Testis (tissue), 3 donors: ENCODE results near the gene MDM4. TPM values are rescaled to one million over a fixed set of nuclear protein-coding genes. Genes with fewer than 3 reads are reported as not detected.

Source experiments
- DNase-seq: peaks from one replicate; pipeline ENCODE4 v3.0.0-alpha.2; 2019
- H3K27ac ChIP-seq, 2 donors: fragments of 200-600 bp; sonication (generic); one replicate each; pipeline ENCODE4 v1.5.1; 2019
- H3K27me3 ChIP-seq: fragments of 200-600 bp; sonication (generic); one replicate; pipeline ENCODE4 v1.5.1; 2019
- H3K36me3 ChIP-seq: fragments of 200-600 bp; sonication (generic); one replicate; pipeline ENCODE4 v1.5.1; 2017; ENCODE audit warnings: low read depth; ENCODE audit errors: missing control alignments
- H3K4me1 ChIP-seq: fragments of 200-600 bp; sonication (generic); one replicate; pipeline ENCODE4 v1.5.1; 2019
- H3K4me3 ChIP-seq, 2 donors: fragments of 200-600 bp; sonication (generic); one replicate each; pipeline ENCODE4 v1.5.1; 2017 to 2019
- H3K9me3 ChIP-seq: fragments of 200-600 bp; sonication (generic); one replicate; pipeline ENCODE4 v1.5.1; 2017
- POLR2A ChIP-seq: fragments of 450-650 bp; IDR thresholded peaks from one replicate; pipeline ENCODE4 v1.6.1; 2017; ENCODE audit warnings: antibody characterized with exemption, mild to moderate bottlenecking, moderate library complexity
- WGBS, 2 donors: methylation state at CpG; one replicate each; pipeline ENCODE4 v1.1.5; 2018; 5-methylcytosine and 5-hydroxymethylcytosine counted together
- intact Hi-C: fragments of 100-400 bp; cut with DNase I; formaldehyde crosslinking; loops from one replicate; pipeline ENCODE4 v1.15.1; 2023; ENCODE audit warnings: low total_unique reads
- polyA plus RNA-seq: library from polyadenylated mRNA; stranded (reverse); fragments of 350-450 nt; fragmentation: Illumina TruSeq; extraction: RNeasy Lipid Tissue Mini Kit (QIAGEN cat#74804); gene quantifications from one replicate; pipeline ENCODE4 v1.2.3, GENCODE V29; 2014; ENCODE audit warnings: low read depth, low replicate concordance; ENCODE audit not compliant: insufficient read depth
- small RNA-seq, 2 donors: library from RNA; depleted of rRNA; stranded (forward); fragments of <200 nt; gene quantifications; one replicate each; pipeline ENCODE3, GENCODE V24; 2016
- total RNA-seq, 2 donors: library from RNA; depleted of rRNA; stranded (reverse); fragments of >200 nt; gene quantifications; one replicate each; pipeline ENCODE4 v1.2.3, GENCODE V29; 2016
- TF ChIP-seq, protein P1 (sequence below), 3 experiments: fragments of 450-650 bp in 2 of 3; fragments of 200-600 bp in 1 of 3; sonication (generic) in 1 of 3; IDR thresholded peaks; one replicate each; pipeline ENCODE4 v1.5.1; 2016 to 2019; ENCODE audit warnings: antibody characterized with exemption in 3 of 3, mild to moderate bottlenecking in 2 of 3, moderate library complexity in 1 of 3

The MDM4 gene
- total and polyA plus RNA-seq, 3 donors from 2014 or later = 43.3 to 110 (median 96.2) TPM

GRCh38 chr1:204605791-204606190 lies 89.6 kb downstream of the MDM4 start:
- intact Hi-C loops = no loop called here
- Histone ChIP-seq H3K27me3 (no peaks in the 10 kb centered on the region), H3K9me3 (no peaks in the 10 kb centered on the region), H3K36me3 (no peaks in the 10 kb centered on the region), H3K27ac (no peak overlapping the region), H3K4me3 (no peak overlapping the region), H3K4me1 (peaks cover 2% of the 10 kb centered on the region)
- TF ChIP-seq POLR2A = no peak
- TF ChIP-seq, protein P1, sequence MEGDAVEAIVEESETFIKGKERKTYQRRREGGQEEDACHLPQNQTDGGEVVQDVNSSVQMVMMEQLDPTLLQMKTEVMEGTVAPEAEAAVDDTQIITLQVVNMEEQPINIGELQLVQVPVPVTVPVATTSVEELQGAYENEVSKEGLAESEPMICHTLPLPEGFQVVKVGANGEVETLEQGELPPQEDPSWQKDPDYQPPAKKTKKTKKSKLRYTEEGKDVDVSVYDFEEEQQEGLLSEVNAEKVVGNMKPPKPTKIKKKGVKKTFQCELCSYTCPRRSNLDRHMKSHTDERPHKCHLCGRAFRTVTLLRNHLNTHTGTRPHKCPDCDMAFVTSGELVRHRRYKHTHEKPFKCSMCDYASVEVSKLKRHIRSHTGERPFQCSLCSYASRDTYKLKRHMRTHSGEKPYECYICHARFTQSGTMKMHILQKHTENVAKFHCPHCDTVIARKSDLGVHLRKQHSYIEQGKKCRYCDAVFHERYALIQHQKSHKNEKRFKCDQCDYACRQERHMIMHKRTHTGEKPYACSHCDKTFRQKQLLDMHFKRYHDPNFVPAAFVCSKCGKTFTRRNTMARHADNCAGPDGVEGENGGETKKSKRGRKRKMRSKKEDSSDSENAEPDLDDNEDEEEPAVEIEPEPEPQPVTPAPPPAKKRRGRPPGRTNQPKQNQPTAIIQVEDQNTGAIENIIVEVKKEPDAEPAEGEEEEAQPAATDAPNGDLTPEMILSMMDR (IDR thresholded peaks at IDR 0.05) = no peak
- 83% methylated on average over 5 to 7 of the region's 7 CpGs for WGBS, 2 donors
- no peak for DNase-seq

Small RNA genes within 50 kb of the gene (small RNA-seq; reads per million reads assigned to genes)
- gene RNA5SP74 = 17.5 to 18.9 reads per million in 2 donors

Other genes starting within 250 kb of the MDM4 start
- gene PLEKHA6, start 156.5 kb upstream of the MDM4 start, total RNA-seq = 10 to 100 TPM in 1 of 2 donors, 1 to 10 TPM in 1; 5.9 to 14.7 TPM
- 10.0 TPM for gene PLEKHA6, start 156.5 kb upstream of the MDM4 start, polyA plus RNA-seq
- gene PPP1R15B, start 104.6 kb upstream of the MDM4 start, total RNA-seq = 10 to 100 TPM; 40.1 to 42.0 TPM
- 22.5 TPM for gene PPP1R15B, start 104.6 kb upstream of the MDM4 start, polyA plus RNA-seq
- 10 to 100 TPM; 12.7 to 20.1 TPM for gene PIK3C2B, start 21.6 kb upstream of the MDM4 start, total RNA-seq
- 7.6 TPM for gene PIK3C2B, start 21.6 kb upstream of the MDM4 start, polyA plus RNA-seq
- gene LRRN2, start 169.3 kb downstream of the MDM4 start, total RNA-seq = 10 to 100 TPM; 19.5 to 27.4 TPM
- gene LRRN2, start 169.3 kb downstream of the MDM4 start, polyA plus RNA-seq = 16.7 TPM